SJCRH30 (cell line): ENCODE data around the gene HIRIP3. TPM values are rescaled to one million over a fixed set of nuclear protein-coding genes. Genes with fewer than 3 reads are reported as not detected.

Experiments
- DNase-seq, 2 experiments: peaks; one replicate each; pipeline ENCODE4 v3.0.0-alpha.2; 2015 to 2020
- H3K27ac ChIP-seq: fragments of 250-450 bp; sonication (Bioruptor Pico); 2 replicates; pipeline ENCODE4 v1.5.1; 2020; ENCODE audit warnings: mild to moderate bottlenecking, moderate library complexity
- H3K27me3 ChIP-seq: fragments of 250-450 bp; sonication (Bioruptor Pico); 2 replicates; pipeline ENCODE4 v1.5.1; 2020; ENCODE audit warnings: mild to moderate bottlenecking, moderate library complexity
- H3K36me3 ChIP-seq: fragments of 250-450 bp; sonication (Bioruptor Pico); 2 replicates; pipeline ENCODE4 v1.5.1; 2020; ENCODE audit warnings: mild to moderate bottlenecking, moderate library complexity
- H3K4me1 ChIP-seq: fragments of 250-450 bp; sonication (Bioruptor Pico); 2 replicates; pipeline ENCODE4 v1.5.1; 2020; ENCODE audit warnings: mild to moderate bottlenecking, moderate library complexity
- H3K4me3 ChIP-seq: fragments of 250-450 bp; sonication (Bioruptor Pico); 2 replicates; pipeline ENCODE4 v1.5.1; 2020; ENCODE audit warnings: mild to moderate bottlenecking, moderate library complexity
- H3K9me3 ChIP-seq: fragments of 250-450 bp; sonication (Bioruptor Pico); replicated peaks from 2 replicates; pipeline ENCODE4 v1.5.1; 2020; ENCODE audit warnings: mild to moderate bottlenecking, moderate library complexity
- total RNA-seq: library from RNA; depleted of rRNA; stranded (reverse); fragments of >200 nt; shearing (Covaris generic); gene quantifications from 2 replicates; pipeline ENCODE4 v1.2.3, GENCODE V29; 2014; rRNA removed

Gene HIRIP3
- total RNA-seq, 1 experiment from 2014 or later: 12.5 TPM

GRCh38 chr16:29950806-29951461 is 44.5 kb downstream of the HIRIP3 start:
- Histone ChIP-seq H3K4me1 (no peaks in the 10 kb centered on the region), H3K4me3 (no peak overlapping the region), H3K9me3 (no peaks in the 10 kb centered on the region), H3K36me3 (no peaks in the 10 kb centered on the region), H3K27me3 (no peaks in the 10 kb centered on the region), H3K27ac (no peak overlapping the region)
- no peak for DNase-seq

- no peak overlapping the region for H3K4me3 ChIP-seq
- no peaks in the 10 kb centered on the region for H3K27me3 ChIP-seq
- no peaks in the 10 kb centered on the region for H3K9me3 ChIP-seq
- no peaks in the 10 kb centered on the region for H3K36me3 ChIP-seq
- DNase-seq: no peak
- H3K4me1 ChIP-seq: peaks cover 13% of the 10 kb centered on the region
- no peak overlapping the region for H3K27ac ChIP-seq
These were observed 47.5 kb downstream of the HIRIP3 start for GRCh38 chr16:29947897-29948296.

- H3K9me3 ChIP-seq: no peaks in the 10 kb centered on the region; the same call in 1 of the 2 replicates
- peak overlapping the region; percentile 35 for H3K4me3 ChIP-seq
- no peaks in the 10 kb centered on the region for H3K27me3 ChIP-seq
- H3K36me3 ChIP-seq: no peaks in the 10 kb centered on the region
- peak; percentile 76 to 86 for DNase-seq
- H3K27ac ChIP-seq: peak overlapping the region; percentile 33
- peaks cover 13% of the 10 kb centered on the region for H3K4me1 ChIP-seq
These were observed 51.3 kb downstream of the HIRIP3 start for GRCh38 chr16:29943846-29944799.

Other genes starting within 250 kb of the HIRIP3 start
- gene C16orf54, start 249.6 kb downstream of the HIRIP3 start, total RNA-seq: not detected in 2 replicates
- not detected in 2 replicates for gene ZG16, start 217.4 kb downstream of the HIRIP3 start, total RNA-seq
- gene KIF22, start 204.9 kb downstream of the HIRIP3 start, total RNA-seq: 115 and 122 TPM in 2 replicates
- 186 and 221 TPM in 2 replicates for gene MAZ, start 189.1 kb downstream of the HIRIP3 start, total RNA-seq
- gene PRRT2, start 183.4 kb downstream of the HIRIP3 start, total RNA-seq: 0.81 and 1.5 TPM in 2 replicates
- 25.1 and 28.2 TPM in 2 replicates for gene PAGR1, start 179.5 kb downstream of the HIRIP3 start, total RNA-seq
- gene MVP, start 175.2 kb downstream of the HIRIP3 start, total RNA-seq: 0.61 and 0.63 TPM in 2 replicates
- gene CDIPT, start 132.4 kb downstream of the HIRIP3 start, total RNA-seq: 29.6 and 30.1 TPM in 2 replicates
- not detected in 2 replicates for gene SEZ6L2, start 96.1 kb downstream of the HIRIP3 start, total RNA-seq
- gene ASPHD1, start 95.1 kb downstream of the HIRIP3 start, total RNA-seq: 0.06 and 0.35 TPM in 2 replicates
- gene KCTD13, start 69.4 kb downstream of the HIRIP3 start, total RNA-seq: 3.5 and 5.3 TPM in 2 replicates
- 29.8 and 32.1 TPM in 2 replicates for gene TMEM219, start 33.5 kb downstream of the HIRIP3 start, total RNA-seq
- gene TAOK2, start 21.7 kb downstream of the HIRIP3 start, total RNA-seq: 27.3 and 30.6 TPM in 2 replicates
- 54.5 and 55.7 TPM in 2 replicates for gene INO80E, start 624 bp upstream of the HIRIP3 start, total RNA-seq
- not detected in 2 replicates for gene DOC2A, start 15.4 kb upstream of the HIRIP3 start, total RNA-seq
- gene C16orf92, start 27.6 kb upstream of the HIRIP3 start, total RNA-seq: not detected in 2 replicates
- 0.49 and 0.58 TPM in 2 replicates for gene TLCD3B, start 35.7 kb upstream of the HIRIP3 start, total RNA-seq
- gene ALDOA, start 70.1 kb upstream of the HIRIP3 start, total RNA-seq: 646 and 744 TPM in 2 replicates
- 96.7 and 99.4 TPM in 2 replicates for gene PPP4C, start 80.4 kb upstream of the HIRIP3 start, total RNA-seq
- 0.18 and 0.73 TPM in 2 replicates for gene TBX6, start 96.3 kb upstream of the HIRIP3 start, total RNA-seq
- gene YPEL3, start 100.6 kb upstream of the HIRIP3 start, total RNA-seq: 10.3 and 13.0 TPM in 2 replicates
- gene GDPD3, start 117.9 kb upstream of the HIRIP3 start, total RNA-seq: 1.0 and 1.1 TPM in 2 replicates
- 25.8 and 31.6 TPM in 2 replicates for gene MAPK3, start 127.6 kb upstream of the HIRIP3 start, total RNA-seq
- gene CORO1A, start 188.0 kb upstream of the HIRIP3 start, total RNA-seq: 5.6 and 7.0 TPM in 2 replicates
- 38.1 and 50.8 TPM in 2 replicates for gene BOLA2B, start 198.0 kb upstream of the HIRIP3 start, total RNA-seq
- gene SLX1A, start 198.3 kb upstream of the HIRIP3 start, total RNA-seq: 15.2 and 21.7 TPM in 2 replicates
- gene SULT1A3, start 203.6 kb upstream of the HIRIP3 start, total RNA-seq: 2.2 and 4.3 TPM in 2 replicates